MM.1S (cell line): ENCODE results near the gene LRWD1.

Experiments used
- DNase-seq: peaks from one replicate; pipeline ENCODE4 v3.0.0-alpha.2; 2015
- H2AFZ ChIP-seq: fragments of 300-600 bp; sonication (generic); 2 replicates; pipeline ENCODE4 v1.6.0; 2016; ENCODE audit warnings: antibody characterized with exemption, low read length
- H3F3A ChIP-seq: fragments of 300-600 bp; sonication (generic); 2 replicates; pipeline ENCODE4 v1.6.1; 2016; ENCODE audit warnings: mild to moderate bottlenecking, antibody characterized with exemption, low read length, moderate library complexity, mixed read lengths; ENCODE audit not compliant: insufficient read depth
- H3K27ac ChIP-seq: fragments of 300-600 bp; sonication (generic); 2 replicates; pipeline ENCODE4 v1.5.1; 2016; ENCODE audit warnings: mild to moderate bottlenecking, low read length
- H3K27me3 ChIP-seq: fragments of 300-600 bp; sonication (generic); replicated peaks from 2 replicates; pipeline ENCODE4 v1.6.0; 2016; ENCODE audit warnings: low read length; ENCODE audit not compliant: insufficient read depth
- H3K36me3 ChIP-seq: fragments of 300-600 bp; sonication (generic); replicated peaks from 2 replicates; pipeline ENCODE4 v1.6.1; 2016; ENCODE audit warnings: mild to moderate bottlenecking, low read length, mixed read lengths; ENCODE audit not compliant: insufficient read depth
- H3K4me1 ChIP-seq: fragments of 300-600 bp; sonication (generic); 2 replicates; pipeline ENCODE4 v1.6.1; 2016; ENCODE audit warnings: low read length, mixed read lengths
- H3K4me2 ChIP-seq: fragments of 300-600 bp; sonication (generic); 2 replicates; pipeline ENCODE4 v1.6.0; 2016; ENCODE audit warnings: low read depth, low read length
- H3K4me3 ChIP-seq: fragments of 300-600 bp; sonication (generic); 2 replicates; pipeline ENCODE4 v1.5.1; 2016; ENCODE audit warnings: low read length, mixed read lengths
- H3K79me2 ChIP-seq: fragments of 300-600 bp; sonication (generic); 2 replicates; pipeline ENCODE4 v1.6.1; 2016; ENCODE audit warnings: mixed run types, low read length, mixed read lengths
- H3K9ac ChIP-seq: fragments of 300-600 bp; sonication (generic); 2 replicates; pipeline ENCODE4 v1.6.1; 2016; ENCODE audit warnings: low read length, mixed read lengths
- H3K9me2 ChIP-seq: fragments of 300-600 bp; sonication (generic); replicated peaks from 2 replicates; pipeline ENCODE4 v1.6.1; 2016; ENCODE audit warnings: mild to moderate bottlenecking, low read length, mixed read lengths; ENCODE audit not compliant: insufficient read depth
- H3K9me3 ChIP-seq: fragments of 300-600 bp; sonication (generic); replicated peaks from 2 replicates; pipeline ENCODE4 v1.6.1; 2016; ENCODE audit warnings: mild to moderate bottlenecking, low read length, mixed read lengths; ENCODE audit not compliant: insufficient read depth
- H4K20me1 ChIP-seq: fragments of 300-600 bp; sonication (generic); 2 replicates; pipeline ENCODE4 v1.6.1; 2016; ENCODE audit warnings: mild to moderate bottlenecking, low read length, moderate library complexity, mixed read lengths; ENCODE audit not compliant: insufficient read depth
- CTCF ChIP-seq: fragments of 300-600 bp; sonication (generic); IDR thresholded peaks from 2 replicates; pipeline ENCODE4 v1.5.1; 2016; ENCODE audit warnings: antibody characterized with exemption, low read length, mixed read lengths
- EZH2 ChIP-seq: fragments of 300-600 bp; sonication (generic); optimal IDR thresholded peaks from 2 replicates; pipeline ENCODE3; 2017; ENCODE audit warnings: low read depth, mild to moderate bottlenecking, antibody characterized with exemption, low read length, mixed read lengths
- EZH2phosphoT487 ChIP-seq: fragments of 300-600 bp; sonication (generic); IDR thresholded peaks from 2 replicates; pipeline ENCODE4 v1.6.1; 2018; ENCODE audit warnings: antibody characterized with exemption, low read length

The LRWD1 gene

GRCh38 chr7:102417105-102417504 lies 47.7 kb upstream of the LRWD1 start:
- no peak for DNase-seq
- peaks cover 6% of the 10 kb centered on the region for H3K36me3 ChIP-seq
- H3K4me2 ChIP-seq, result no peak overlapping the region
- no peaks in the 10 kb centered on the region for H3F3A ChIP-seq
- no peaks in the 10 kb centered on the region for H3K9me2 ChIP-seq
- TF ChIP-seq CTCF (no peak), EZH2phosphoT487 (no peak), EZH2 (no peak)
- no peak overlapping the region for H3K27ac ChIP-seq
- H3K4me3 ChIP-seq, result no peak overlapping the region
- no peaks in the 10 kb centered on the region for H3K4me1 ChIP-seq
- H2AFZ ChIP-seq, result no peak overlapping the region
- H4K20me1 ChIP-seq, result no peaks in the 10 kb centered on the region
- H3K79me2 ChIP-seq, result peaks cover 58% of the 10 kb centered on the region
- no peaks in the 10 kb centered on the region for H3K27me3 ChIP-seq
- H3K9me3 ChIP-seq, result no peaks in the 10 kb centered on the region
- H3K9ac ChIP-seq, result no peak overlapping the region

GRCh38 chr7:102418592-102418991 lies 46.2 kb upstream of the LRWD1 start:
- Histone ChIP-seq H3K79me2 (peaks cover 43% of the 10 kb centered on the region), H3F3A (peaks cover 7% of the 10 kb centered on the region), H2AFZ (no peak overlapping the region), H3K9me2 (no peaks in the 10 kb centered on the region), H3K9ac (no peak overlapping the region), H3K4me3 (no peak overlapping the region), H3K27me3 (no peaks in the 10 kb centered on the region), H3K27ac (no peak overlapping the region), H3K36me3 (peaks cover 6% of the 10 kb centered on the region), H4K20me1 (no peaks in the 10 kb centered on the region), H3K9me3 (no peaks in the 10 kb centered on the region), H3K4me2 (no peak overlapping the region), H3K4me1 (peaks cover 3% of the 10 kb centered on the region)
- TF ChIP-seq EZH2, result no peak
- no peak for DNase-seq

GRCh38 chr7:102421706-102422240 lies 43.0 kb upstream of the LRWD1 start:
- H3K4me1 ChIP-seq, result peaks cover 33% of the 10 kb centered on the region
- no peak overlapping the region for H3K27ac ChIP-seq

More at GRCh38 chr7:102421706-102422240, 43.0 kb upstream of the LRWD1 start:
- H3K9me2 ChIP-seq, result no peaks in the 10 kb centered on the region
- H4K20me1 ChIP-seq, result no peaks in the 10 kb centered on the region
- no peak overlapping the region for H3K4me2 ChIP-seq
- H3K9me3 ChIP-seq, result no peaks in the 10 kb centered on the region
- H2AFZ ChIP-seq, result no peak overlapping the region
- TF ChIP-seq EZH2phosphoT487 (no peak), EZH2 (no peak), CTCF (no peak)
- H3K4me3 ChIP-seq, result no peak overlapping the region
- peaks cover 6% of the 10 kb centered on the region for H3K36me3 ChIP-seq
- DNase-seq, result no peak
- no peak overlapping the region for H3K9ac ChIP-seq
- peaks cover 38% of the 10 kb centered on the region for H3F3A ChIP-seq
- no peaks in the 10 kb centered on the region for H3K27me3 ChIP-seq
- peaks cover 36% of the 10 kb centered on the region for H3K79me2 ChIP-seq
